ACC112 (cell line): ENCODE data around the gene CLSTN2.

Experiments
- H2AFZ ChIP-seq: fragments of 200-600 bp; sonication (generic); one replicate; pipeline ENCODE4 v1.6.0; 2017; ENCODE audit warnings: antibody characterized with exemption, low read length; ENCODE audit not compliant: unreplicated experiment
- H3K27ac ChIP-seq: fragments of 200-600 bp; sonication (generic); 2 replicates; pipeline ENCODE4 v1.5.1; 2014; ENCODE audit warnings: low read depth, mild to moderate bottlenecking, antibody characterized with exemption, low read length, moderate library complexity
- H3K27me3 ChIP-seq: fragments of 200-600 bp; sonication (generic); 2 replicates; pipeline ENCODE4 v1.6.1; 2014; ENCODE audit warnings: mild to moderate bottlenecking, antibody characterized with exemption, low read length, moderate library complexity, mixed read lengths; ENCODE audit not compliant: insufficient read depth
- H3K36me3 ChIP-seq: fragments of 200-600 bp; sonication (generic); 2 replicates; pipeline ENCODE4 v1.6.1; 2016; ENCODE audit warnings: mild to moderate bottlenecking, antibody characterized with exemption, low read length, moderate library complexity, mixed read lengths; ENCODE audit not compliant: insufficient read depth
- H3K4me1 ChIP-seq: fragments of 200-600 bp; sonication (generic); one replicate; pipeline ENCODE4 v1.6.1; 2016; ENCODE audit warnings: low read length, mixed read lengths; ENCODE audit not compliant: insufficient read depth, unreplicated experiment, control insufficient read depth
- H3K4me3 ChIP-seq: fragments of 200-600 bp; sonication (generic); 2 replicates; pipeline ENCODE4 v1.5.1; 2014; ENCODE audit warnings: mild to moderate bottlenecking, low read depth, low read length
- H3K79me2 ChIP-seq: fragments of 200-600 bp; sonication (generic); one replicate; pipeline ENCODE4 v1.6.0; 2016; ENCODE audit warnings: low read length; ENCODE audit not compliant: control insufficient read depth, unreplicated experiment, insufficient read depth

Gene CLSTN2

DNA sequence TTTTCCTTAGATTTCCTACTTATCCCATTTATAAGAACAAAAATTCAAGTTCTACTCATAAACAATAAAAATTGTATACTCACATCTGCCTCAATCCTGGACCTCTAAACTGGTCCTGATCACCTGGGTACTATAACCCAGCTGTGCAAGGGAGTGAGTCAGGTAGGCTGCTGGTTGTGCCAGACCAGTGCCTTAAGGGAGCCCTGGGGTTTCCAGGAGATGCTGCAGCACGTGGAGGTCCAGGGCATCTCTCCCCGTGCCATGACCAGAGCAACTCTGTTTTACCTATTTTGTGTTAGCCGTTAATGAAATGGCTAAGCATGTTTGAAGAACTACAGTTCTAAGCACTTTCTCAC lies 602.7 kb downstream of the CLSTN2 start:
- Histone ChIP-seq H3K4me1 (no peaks in the 10 kb centered on the region), H2AFZ (no peak overlapping the region), H3K79me2 (no peaks in the 10 kb centered on the region), H3K36me3 (no peaks in the 10 kb centered on the region), H3K27me3 (0 out of 2 replicates have a peak, but pooled peaks cover 4% of the 10 kb centered on the region), H3K27ac (no peak overlapping the region), H3K4me3 (no peak overlapping the region)

GRCh38 chr3:140540262-140540661 lies 605.3 kb downstream of the CLSTN2 start:
- no peak overlapping the region for H3K4me3 ChIP-seq
- no peaks in the 10 kb centered on the region for H3K4me1 ChIP-seq
- H3K27me3 ChIP-seq, result 0 out of 2 replicates have a peak, but pooled peaks cover 4% of the 10 kb centered on the region
- no peaks in the 10 kb centered on the region for H3K36me3 ChIP-seq
- H2AFZ ChIP-seq, result no peak overlapping the region
- H3K79me2 ChIP-seq, result no peaks in the 10 kb centered on the region
- H3K27ac ChIP-seq, result no peak overlapping the region

DNA sequence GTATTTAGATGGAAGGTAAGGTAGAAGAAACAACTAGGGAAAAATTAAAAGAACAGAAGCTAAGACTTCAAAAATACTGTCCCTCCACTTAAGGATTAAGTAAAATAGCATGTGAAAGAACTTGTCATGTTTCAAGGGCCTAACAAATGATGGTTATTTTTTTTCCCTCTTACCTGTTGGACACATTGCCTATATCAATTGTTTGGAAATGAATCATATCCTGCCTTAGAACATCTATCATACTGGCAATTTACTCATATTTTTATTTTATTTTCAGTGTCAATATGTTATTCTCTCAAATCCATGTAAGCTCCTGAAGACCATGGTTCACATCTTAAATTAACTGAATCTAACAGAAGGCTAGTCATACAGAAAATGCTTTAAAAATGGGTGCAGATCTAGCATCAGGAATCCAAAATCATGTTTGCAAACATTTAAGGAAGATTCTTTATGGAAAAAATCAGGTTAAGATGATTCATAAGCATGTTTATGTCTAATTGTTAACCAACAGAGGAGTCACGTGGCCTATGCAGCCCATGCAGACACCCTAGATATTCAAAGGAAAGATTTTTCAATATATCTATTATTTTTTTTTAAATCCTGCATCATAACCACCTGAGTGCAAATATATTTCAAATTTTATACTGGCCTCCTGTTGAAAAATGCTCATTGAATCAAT lies 607.1 kb downstream of the CLSTN2 start:
- no peaks in the 10 kb centered on the region for H3K79me2 ChIP-seq
- no peaks in the 10 kb centered on the region for H3K36me3 ChIP-seq
- no peak overlapping the region for H3K4me3 ChIP-seq
- H3K27me3 ChIP-seq, result 0 out of 2 replicates have a peak, but pooled peaks cover 4% of the 10 kb centered on the region
- no peaks in the 10 kb centered on the region for H3K4me1 ChIP-seq
- H2AFZ ChIP-seq, result no peak overlapping the region
- H3K27ac ChIP-seq, result no peak overlapping the region

- no peak overlapping the region for H3K27ac ChIP-seq
- no peaks in the 10 kb centered on the region for H3K27me3 ChIP-seq
- H3K4me1 ChIP-seq, result no peaks in the 10 kb centered on the region
- no peak overlapping the region for H2AFZ ChIP-seq
- H3K36me3 ChIP-seq, result no peaks in the 10 kb centered on the region
- no peaks in the 10 kb centered on the region for H3K79me2 ChIP-seq
- no peak overlapping the region for H3K4me3 ChIP-seq
These were observed 610.2 kb downstream of the CLSTN2 start for GRCh38 chr3:140545197-140545596.

DNA sequence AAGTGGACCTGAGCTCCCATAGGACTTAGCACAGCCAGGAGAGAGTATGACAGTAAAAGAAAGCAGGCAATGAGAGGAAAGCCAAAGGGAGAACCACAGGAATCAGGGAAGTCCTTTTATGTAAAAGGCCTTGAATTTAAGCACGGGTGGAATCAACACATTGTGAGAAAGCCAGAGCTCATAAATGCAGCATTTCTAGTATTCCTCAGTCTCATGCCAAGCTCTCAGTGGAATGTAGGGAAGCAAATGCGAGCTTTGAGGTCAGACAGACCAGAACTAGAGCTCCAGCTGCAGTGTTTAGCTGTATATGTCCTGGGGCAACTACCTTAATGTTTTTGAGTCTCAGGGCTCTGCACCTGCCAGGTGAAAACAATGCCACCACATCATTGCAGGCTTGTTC lies 610.8 kb downstream of the CLSTN2 start:
- no peak overlapping the region for H2AFZ ChIP-seq
- no peaks in the 10 kb centered on the region for H3K79me2 ChIP-seq
- H3K4me3 ChIP-seq, result no peak overlapping the region
- no peaks in the 10 kb centered on the region for H3K36me3 ChIP-seq
- H3K4me1 ChIP-seq, result no peaks in the 10 kb centered on the region
- H3K27me3 ChIP-seq, result no peaks in the 10 kb centered on the region
- no peak overlapping the region for H3K27ac ChIP-seq

DNA sequence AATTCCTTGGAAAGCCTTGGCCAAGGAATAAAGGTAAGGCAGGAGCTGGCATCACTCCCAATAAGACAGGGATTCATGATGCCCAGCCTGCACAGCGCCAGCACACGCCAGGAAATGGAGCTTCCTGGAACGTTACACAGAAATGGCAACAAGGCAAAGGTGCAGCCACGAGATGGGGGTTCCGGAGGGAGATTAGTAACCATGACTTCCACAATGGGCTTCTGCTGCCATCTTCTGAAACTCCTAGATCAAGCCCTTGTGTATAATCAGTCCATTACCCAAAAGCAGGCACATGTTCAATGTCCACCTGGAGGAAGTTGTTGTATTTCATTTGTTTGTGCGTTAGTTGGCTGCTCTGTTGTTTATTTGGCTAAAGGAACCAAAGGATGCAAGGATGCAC lies 611.7 kb downstream of the CLSTN2 start:
- no peaks in the 10 kb centered on the region for H3K27me3 ChIP-seq
- no peaks in the 10 kb centered on the region for H3K36me3 ChIP-seq
- no peaks in the 10 kb centered on the region for H3K79me2 ChIP-seq
- H3K27ac ChIP-seq, result no peak overlapping the region
- no peak overlapping the region for H3K4me3 ChIP-seq
- no peaks in the 10 kb centered on the region for H3K4me1 ChIP-seq
- H2AFZ ChIP-seq, result no peak overlapping the region

GRCh38 chr3:140552403-140552802 lies 617.4 kb downstream of the CLSTN2 start:
- Histone ChIP-seq H3K27me3 (no peaks in the 10 kb centered on the region), H3K36me3 (no peaks in the 10 kb centered on the region), H3K27ac (no peak overlapping the region), H3K4me1 (no peaks in the 10 kb centered on the region), H2AFZ (no peak overlapping the region), H3K4me3 (no peak overlapping the region), H3K79me2 (no peaks in the 10 kb centered on the region)

DNA sequence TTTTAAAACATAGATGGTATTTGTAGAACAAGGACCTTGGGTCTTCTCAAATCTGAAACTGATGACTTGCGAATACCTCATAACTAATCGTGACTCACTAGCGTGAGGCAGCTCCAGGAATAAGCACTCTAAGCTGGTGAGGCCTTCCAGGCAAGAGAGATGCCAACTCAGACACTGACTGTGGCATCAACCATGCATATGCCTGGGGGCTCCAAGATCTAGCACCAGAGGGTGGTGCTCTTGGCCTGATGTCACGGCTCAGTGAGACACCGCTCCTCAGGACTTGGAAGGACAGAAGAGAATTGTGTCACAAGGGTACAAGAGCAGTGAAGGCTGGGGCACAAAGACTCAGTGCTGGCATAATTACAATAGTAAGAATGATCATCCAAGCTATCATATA lies 617.9 kb downstream of the CLSTN2 start:
- H3K79me2 ChIP-seq, result no peaks in the 10 kb centered on the region
- H3K4me1 ChIP-seq, result no peaks in the 10 kb centered on the region
- H2AFZ ChIP-seq, result no peak overlapping the region
- no peaks in the 10 kb centered on the region for H3K36me3 ChIP-seq
- no peak overlapping the region for H3K27ac ChIP-seq
- H3K4me3 ChIP-seq, result no peak overlapping the region
- no peaks in the 10 kb centered on the region for H3K27me3 ChIP-seq

GRCh38 chr3:140553591-140553990 lies 618.6 kb downstream of the CLSTN2 start:
- no peak overlapping the region for H2AFZ ChIP-seq
- no peaks in the 10 kb centered on the region for H3K79me2 ChIP-seq
- H3K27me3 ChIP-seq, result no peaks in the 10 kb centered on the region
- H3K4me1 ChIP-seq, result no peaks in the 10 kb centered on the region
- no peak overlapping the region for H3K4me3 ChIP-seq
- H3K36me3 ChIP-seq, result no peaks in the 10 kb centered on the region
- H3K27ac ChIP-seq, result no peak overlapping the region

DNA sequence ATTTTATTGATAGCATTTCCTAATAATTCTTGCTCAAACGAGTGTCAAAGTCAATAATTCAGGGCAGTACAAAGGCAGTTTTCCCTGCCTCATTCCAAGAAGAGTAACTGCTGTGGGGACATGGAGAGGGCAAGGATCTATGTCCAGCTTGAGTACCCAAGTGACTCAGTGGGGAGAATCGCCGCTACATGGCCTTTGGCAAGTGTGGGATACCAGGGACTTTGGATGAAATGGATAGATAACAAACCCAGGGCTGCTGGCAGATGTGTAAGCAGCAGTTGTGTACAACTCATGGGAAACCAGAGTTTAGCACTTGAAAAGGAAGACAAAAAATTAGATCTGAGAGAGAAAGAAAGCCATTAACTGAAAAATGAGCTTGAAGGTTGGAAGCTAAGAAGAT lies 620.7 kb downstream of the CLSTN2 start:
- H3K4me3 ChIP-seq, result no peak overlapping the region
- H3K36me3 ChIP-seq, result no peaks in the 10 kb centered on the region
- H3K27ac ChIP-seq, result no peak overlapping the region
- H3K79me2 ChIP-seq, result no peaks in the 10 kb centered on the region
- no peaks in the 10 kb centered on the region for H3K27me3 ChIP-seq
- H3K4me1 ChIP-seq, result no peaks in the 10 kb centered on the region
- H2AFZ ChIP-seq, result no peak overlapping the region

- Histone ChIP-seq H2AFZ (no peak overlapping the region), H3K79me2 (no peaks in the 10 kb centered on the region), H3K27ac (no peak overlapping the region), H3K4me1 (no peaks in the 10 kb centered on the region), H3K4me3 (no peak overlapping the region), H3K27me3 (no peaks in the 10 kb centered on the region), H3K36me3 (no peaks in the 10 kb centered on the region)
These were observed 622.5 kb downstream of the CLSTN2 start for GRCh38 chr3:140557476-140557875.
